Neural cell (in vitro differentiated cells): Measurements from ENCODE around the gene UCN2. TPM values are rescaled to one million over a fixed set of nuclear protein-coding genes. Genes with fewer than 3 reads are reported as not detected.

Experiments
- H2AFZ ChIP-seq: fragments of 200-600, 300-800 bp; sonication (generic), shearing (Covaris generic); 2 replicates; pipeline ENCODE4 v1.6.0; 2014; ENCODE audit warnings: low read depth, mild to moderate bottlenecking, antibody characterized with exemption, low read length, moderate library complexity
- H3F3A ChIP-seq: fragments of 200-600 bp; shearing (Covaris generic); 2 replicates; pipeline ENCODE4 v1.6.1; 2016; ENCODE audit warnings: mild to moderate bottlenecking, moderate library complexity, mixed read lengths, antibody characterized with exemption, low read length; ENCODE audit not compliant: insufficient read depth, poor library complexity, severe bottlenecking
- H3K27ac ChIP-seq: fragments of 200-600, 300-800 bp; sonication (generic), shearing (Covaris generic); 2 replicates; pipeline ENCODE4 v1.5.1; 2014; ENCODE audit warnings: mild to moderate bottlenecking, low read length, moderate library complexity
- H3K27me3 ChIP-seq: fragments of 300-800, 200-600 bp; sonication (generic), shearing (Covaris generic); 2 replicates; pipeline ENCODE4 v1.6.0; 2014; ENCODE audit warnings: mild to moderate bottlenecking, low read depth, low read length, moderate library complexity; ENCODE audit not compliant: insufficient read depth
- H3K36me3 ChIP-seq: fragments of 300-800, 200-600 bp; sonication (generic), shearing (Covaris generic); 2 replicates; pipeline ENCODE4 v1.5.1; 2014; ENCODE audit warnings: mild to moderate bottlenecking, antibody characterized with exemption, low read length, moderate library complexity; ENCODE audit not compliant: insufficient read depth
- H3K4me2 ChIP-seq: fragments of 300-800, 200-600 bp; sonication (generic), shearing (Covaris generic); 2 replicates; pipeline ENCODE4 v1.6.0; 2014; ENCODE audit warnings: mild to moderate bottlenecking, low read length
- H3K4me3 ChIP-seq: fragments of 300-800, 200-600 bp; sonication (generic), shearing (Covaris generic); 2 replicates; pipeline ENCODE4 v1.5.1; 2014; ENCODE audit warnings: mild to moderate bottlenecking, low read length, moderate library complexity
- H3K79me2 ChIP-seq: fragments of 200-600 bp; shearing (Covaris generic); replicated peaks from 2 replicates; pipeline ENCODE4 v1.6.0; 2014; ENCODE audit warnings: mild to moderate bottlenecking, low read length, moderate library complexity; ENCODE audit not compliant: insufficient read depth
- H3K9ac ChIP-seq: fragments of 300-800, 200-600 bp; sonication (generic), shearing (Covaris generic); 2 replicates; pipeline ENCODE4 v1.6.1; 2016; ENCODE audit warnings: mild to moderate bottlenecking, low read length, mixed read lengths
- H3K9me2 ChIP-seq: fragments of 200-600 bp; shearing (Covaris generic); 2 replicates; pipeline ENCODE4 v1.6.1; 2016; ENCODE audit warnings: mild to moderate bottlenecking, low read length, mixed read lengths; ENCODE audit not compliant: insufficient read depth
- H3K9me3 ChIP-seq: fragments of 200-600, 300-800 bp; sonication (generic), shearing (Covaris generic); 2 replicates; pipeline ENCODE4 v1.6.1; 2016; ENCODE audit warnings: mild to moderate bottlenecking, mixed run types, low read length, moderate library complexity, mixed read lengths
- H4K20me1 ChIP-seq: fragments of 200-600 bp; shearing (Covaris generic); 2 replicates; pipeline ENCODE4 v1.6.1; 2016; ENCODE audit warnings: mild to moderate bottlenecking, mixed run types; ENCODE audit not compliant: insufficient read depth
- EP300 ChIP-seq: fragments of 450-650 bp; conservative IDR thresholded peaks from 2 replicates; pipeline ENCODE4 v1.6.1; 2014; ENCODE audit warnings: antibody characterized with exemption, mild to moderate bottlenecking, moderate library complexity; ENCODE audit not compliant: poor library complexity, severe bottlenecking
- EZH2 ChIP-seq: fragments of 200-600, 300-800 bp; shearing (Covaris generic), sonication (generic); IDR thresholded peaks from 2 replicates; pipeline ENCODE4 v1.6.1; 2014; ENCODE audit warnings: antibody characterized with exemption, low read length, borderline replicate concordance, mild to moderate bottlenecking; ENCODE audit not compliant: insufficient read depth, poor library complexity, severe bottlenecking
- MXI1 ChIP-seq: fragments of 450-650 bp; conservative IDR thresholded peaks from 2 replicates; pipeline ENCODE4 v1.6.1; 2014; ENCODE audit warnings: antibody characterized with exemption, mild to moderate bottlenecking; ENCODE audit not compliant: poor library complexity, severe bottlenecking
- POLR2AphosphoS5 ChIP-seq: IDR thresholded peaks from 2 replicates; pipeline ENCODE4 v1.6.1; 2012
- RAD21 ChIP-seq: fragments of 450-650 bp; conservative IDR thresholded peaks from 2 replicates; pipeline ENCODE4 v1.6.1; 2014; ENCODE audit warnings: antibody characterized with exemption, mild to moderate bottlenecking, moderate library complexity
- SMC3 ChIP-seq: fragments of 450-650 bp; conservative IDR thresholded peaks from 2 replicates; pipeline ENCODE4 v1.6.1; 2014; ENCODE audit warnings: antibody characterized with exemption, mild to moderate bottlenecking, moderate library complexity; ENCODE audit not compliant: poor library complexity
- TAF1 ChIP-seq: IDR thresholded peaks from 2 replicates; pipeline ENCODE4 v1.6.1; 2012; ENCODE audit warnings: low read depth
- polyA plus RNA-seq: library from polyadenylated mRNA; depleted of rRNA; stranded (reverse); fragments of >200 nt; gene quantifications from 2 replicates; pipeline ENCODE4 v1.2.3, GENCODE V29; 2014
- TF ChIP-seq, protein P1 (sequence below): fragments of 450-650 bp; IDR thresholded peaks from 2 replicates; pipeline ENCODE4 v1.5.1; 2014; ENCODE audit warnings: antibody characterized with exemption, mild to moderate bottlenecking, moderate library complexity; ENCODE audit not compliant: poor library complexity, severe bottlenecking
- TF ChIP-seq, protein P2 (sequence below): IDR thresholded peaks from 2 replicates; pipeline ENCODE4 v1.6.1; 2012; ENCODE audit warnings: borderline replicate concordance

The UCN2 gene
- polyA plus RNA-seq, 1 donor from 2014 or later = 0.68 TPM

DNA sequence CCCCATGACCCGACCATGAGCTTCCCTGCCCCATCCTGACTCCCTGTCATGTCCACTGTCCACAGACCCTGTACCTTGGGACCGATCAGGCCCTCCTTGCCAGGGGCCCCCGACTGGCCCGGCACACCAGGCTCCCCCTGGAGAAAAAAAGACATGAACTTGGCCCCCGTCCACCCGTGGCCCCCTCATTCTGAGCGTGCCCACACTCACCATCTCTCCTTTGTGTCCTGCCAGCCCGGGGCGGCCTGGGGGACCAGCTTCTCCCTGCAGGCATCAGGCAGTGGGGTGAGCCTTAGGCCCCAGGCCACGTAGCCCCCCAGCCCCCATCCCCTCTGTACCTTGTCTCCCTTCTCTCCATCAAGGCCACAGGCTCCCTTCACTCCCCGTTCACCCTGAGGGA is 3.9 kb upstream of the UCN2 start:
- H3K9ac ChIP-seq = no peak overlapping the region
- H4K20me1 ChIP-seq = no peaks in the 10 kb centered on the region
- no peaks in the 10 kb centered on the region for H3K9me3 ChIP-seq
- no peaks in the 10 kb centered on the region for H3K27me3 ChIP-seq
- no peaks in the 10 kb centered on the region for H3K79me2 ChIP-seq
- TF ChIP-seq EP300 (no peak), SMC3 (no peak), RAD21 (no peak), TAF1 (no peak), EZH2 (no peak), MXI1 (no peak), POLR2AphosphoS5 (no peak)
- TF ChIP-seq, protein P1, sequence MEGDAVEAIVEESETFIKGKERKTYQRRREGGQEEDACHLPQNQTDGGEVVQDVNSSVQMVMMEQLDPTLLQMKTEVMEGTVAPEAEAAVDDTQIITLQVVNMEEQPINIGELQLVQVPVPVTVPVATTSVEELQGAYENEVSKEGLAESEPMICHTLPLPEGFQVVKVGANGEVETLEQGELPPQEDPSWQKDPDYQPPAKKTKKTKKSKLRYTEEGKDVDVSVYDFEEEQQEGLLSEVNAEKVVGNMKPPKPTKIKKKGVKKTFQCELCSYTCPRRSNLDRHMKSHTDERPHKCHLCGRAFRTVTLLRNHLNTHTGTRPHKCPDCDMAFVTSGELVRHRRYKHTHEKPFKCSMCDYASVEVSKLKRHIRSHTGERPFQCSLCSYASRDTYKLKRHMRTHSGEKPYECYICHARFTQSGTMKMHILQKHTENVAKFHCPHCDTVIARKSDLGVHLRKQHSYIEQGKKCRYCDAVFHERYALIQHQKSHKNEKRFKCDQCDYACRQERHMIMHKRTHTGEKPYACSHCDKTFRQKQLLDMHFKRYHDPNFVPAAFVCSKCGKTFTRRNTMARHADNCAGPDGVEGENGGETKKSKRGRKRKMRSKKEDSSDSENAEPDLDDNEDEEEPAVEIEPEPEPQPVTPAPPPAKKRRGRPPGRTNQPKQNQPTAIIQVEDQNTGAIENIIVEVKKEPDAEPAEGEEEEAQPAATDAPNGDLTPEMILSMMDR = no peak
- TF ChIP-seq, protein P2, sequence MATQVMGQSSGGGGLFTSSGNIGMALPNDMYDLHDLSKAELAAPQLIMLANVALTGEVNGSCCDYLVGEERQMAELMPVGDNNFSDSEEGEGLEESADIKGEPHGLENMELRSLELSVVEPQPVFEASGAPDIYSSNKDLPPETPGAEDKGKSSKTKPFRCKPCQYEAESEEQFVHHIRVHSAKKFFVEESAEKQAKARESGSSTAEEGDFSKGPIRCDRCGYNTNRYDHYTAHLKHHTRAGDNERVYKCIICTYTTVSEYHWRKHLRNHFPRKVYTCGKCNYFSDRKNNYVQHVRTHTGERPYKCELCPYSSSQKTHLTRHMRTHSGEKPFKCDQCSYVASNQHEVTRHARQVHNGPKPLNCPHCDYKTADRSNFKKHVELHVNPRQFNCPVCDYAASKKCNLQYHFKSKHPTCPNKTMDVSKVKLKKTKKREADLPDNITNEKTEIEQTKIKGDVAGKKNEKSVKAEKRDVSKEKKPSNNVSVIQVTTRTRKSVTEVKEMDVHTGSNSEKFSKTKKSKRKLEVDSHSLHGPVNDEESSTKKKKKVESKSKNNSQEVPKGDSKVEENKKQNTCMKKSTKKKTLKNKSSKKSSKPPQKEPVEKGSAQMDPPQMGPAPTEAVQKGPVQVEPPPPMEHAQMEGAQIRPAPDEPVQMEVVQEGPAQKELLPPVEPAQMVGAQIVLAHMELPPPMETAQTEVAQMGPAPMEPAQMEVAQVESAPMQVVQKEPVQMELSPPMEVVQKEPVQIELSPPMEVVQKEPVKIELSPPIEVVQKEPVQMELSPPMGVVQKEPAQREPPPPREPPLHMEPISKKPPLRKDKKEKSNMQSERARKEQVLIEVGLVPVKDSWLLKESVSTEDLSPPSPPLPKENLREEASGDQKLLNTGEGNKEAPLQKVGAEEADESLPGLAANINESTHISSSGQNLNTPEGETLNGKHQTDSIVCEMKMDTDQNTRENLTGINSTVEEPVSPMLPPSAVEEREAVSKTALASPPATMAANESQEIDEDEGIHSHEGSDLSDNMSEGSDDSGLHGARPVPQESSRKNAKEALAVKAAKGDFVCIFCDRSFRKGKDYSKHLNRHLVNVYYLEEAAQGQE = no peak
- no peak overlapping the region for H3K27ac ChIP-seq
- H3F3A ChIP-seq = no peaks in the 10 kb centered on the region
- no peaks in the 10 kb centered on the region for H3K9me2 ChIP-seq
- H3K36me3 ChIP-seq = no peaks in the 10 kb centered on the region
- no peak overlapping the region for H2AFZ ChIP-seq
- no peak overlapping the region for H3K4me2 ChIP-seq
- no peak overlapping the region for H3K4me3 ChIP-seq

DNA sequence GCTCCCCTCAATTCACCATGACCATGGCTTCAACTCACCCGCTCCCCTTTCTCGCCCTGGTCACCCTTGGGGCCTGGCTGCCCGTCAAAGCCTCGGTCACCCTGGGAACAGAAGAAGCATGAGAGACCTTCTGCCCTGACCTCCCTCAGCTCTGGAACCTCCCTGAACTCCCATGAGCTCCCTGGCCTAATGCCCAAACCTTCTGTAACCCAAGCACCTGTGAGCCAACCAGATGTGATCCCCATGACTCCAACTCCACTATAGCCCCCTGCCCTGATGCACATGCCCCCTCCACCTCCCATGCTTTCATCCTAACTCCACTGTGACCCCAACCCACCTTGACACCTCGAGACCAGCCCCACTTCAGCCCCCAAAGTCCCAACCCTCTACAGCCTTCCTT is 3.5 kb upstream of the UCN2 start:
- H3F3A ChIP-seq = no peaks in the 10 kb centered on the region
- no peak overlapping the region for H2AFZ ChIP-seq
- no peak overlapping the region for H3K4me2 ChIP-seq
- no peak overlapping the region for H3K9ac ChIP-seq
- H3K27ac ChIP-seq = no peak overlapping the region
- no peak overlapping the region for H3K4me3 ChIP-seq
- H3K36me3 ChIP-seq = no peaks in the 10 kb centered on the region
- H4K20me1 ChIP-seq = no peaks in the 10 kb centered on the region
- H3K9me2 ChIP-seq = no peaks in the 10 kb centered on the region
- no peaks in the 10 kb centered on the region for H3K9me3 ChIP-seq
- TF ChIP-seq, protein P2 = no peak
- TF ChIP-seq EZH2 (no peak), POLR2AphosphoS5 (no peak), MXI1 (no peak), RAD21 (no peak), EP300 (no peak), TAF1 (no peak), SMC3 (no peak)
- TF ChIP-seq, protein P1 = no peak
- H3K79me2 ChIP-seq = no peaks in the 10 kb centered on the region
- no peaks in the 10 kb centered on the region for H3K27me3 ChIP-seq
